Measurements from ENCODE around the gene CHURC1. TPM values are rescaled to one million over a fixed set of nuclear protein-coding genes. Genes with fewer than 3 reads are reported as not detected.

The CHURC1 gene
- total RNA-seq, 1 donor from 2014 or later = 31.9 TPM

DNA sequence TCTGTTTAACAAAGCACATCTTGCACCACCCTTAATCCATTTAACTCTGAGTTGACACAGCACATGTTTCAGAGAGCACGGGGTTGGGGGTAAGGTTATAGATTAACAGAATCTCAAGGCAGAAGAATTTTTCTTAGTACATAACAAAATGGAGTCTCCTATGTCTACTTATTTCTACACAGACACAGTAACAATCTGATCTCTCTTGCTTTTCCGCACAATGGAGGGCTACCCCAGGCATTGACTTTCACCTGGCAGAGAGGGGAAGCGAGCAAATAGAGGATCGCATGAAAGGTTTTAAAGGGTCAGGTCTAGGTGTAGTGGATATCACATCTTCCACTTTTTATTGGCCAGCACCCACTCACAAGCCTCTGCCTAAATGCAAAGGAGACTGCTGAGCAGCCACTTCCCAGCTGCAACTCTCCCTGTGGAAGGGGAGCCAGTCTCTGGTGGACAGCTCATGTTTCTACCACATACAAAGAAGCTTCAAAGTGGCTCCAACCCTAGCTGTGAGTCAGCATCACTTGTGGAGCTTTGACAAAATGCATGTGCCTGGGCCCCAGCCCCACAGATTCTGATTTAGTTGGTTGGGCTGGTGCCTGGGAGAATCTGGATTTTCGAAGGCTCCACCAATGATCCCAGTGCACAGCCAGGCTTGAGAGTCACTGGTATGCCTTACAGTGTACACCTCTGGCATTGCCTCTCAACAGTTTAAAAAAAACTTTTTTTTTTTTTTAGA lies 65.2 kb downstream of the CHURC1 start:
- TF ChIP-seq, protein P1, sequence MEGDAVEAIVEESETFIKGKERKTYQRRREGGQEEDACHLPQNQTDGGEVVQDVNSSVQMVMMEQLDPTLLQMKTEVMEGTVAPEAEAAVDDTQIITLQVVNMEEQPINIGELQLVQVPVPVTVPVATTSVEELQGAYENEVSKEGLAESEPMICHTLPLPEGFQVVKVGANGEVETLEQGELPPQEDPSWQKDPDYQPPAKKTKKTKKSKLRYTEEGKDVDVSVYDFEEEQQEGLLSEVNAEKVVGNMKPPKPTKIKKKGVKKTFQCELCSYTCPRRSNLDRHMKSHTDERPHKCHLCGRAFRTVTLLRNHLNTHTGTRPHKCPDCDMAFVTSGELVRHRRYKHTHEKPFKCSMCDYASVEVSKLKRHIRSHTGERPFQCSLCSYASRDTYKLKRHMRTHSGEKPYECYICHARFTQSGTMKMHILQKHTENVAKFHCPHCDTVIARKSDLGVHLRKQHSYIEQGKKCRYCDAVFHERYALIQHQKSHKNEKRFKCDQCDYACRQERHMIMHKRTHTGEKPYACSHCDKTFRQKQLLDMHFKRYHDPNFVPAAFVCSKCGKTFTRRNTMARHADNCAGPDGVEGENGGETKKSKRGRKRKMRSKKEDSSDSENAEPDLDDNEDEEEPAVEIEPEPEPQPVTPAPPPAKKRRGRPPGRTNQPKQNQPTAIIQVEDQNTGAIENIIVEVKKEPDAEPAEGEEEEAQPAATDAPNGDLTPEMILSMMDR (IDR thresholded peaks at IDR 0.05) = no peak
- H3K9me3 ChIP-seq = no peaks in the 10 kb centered on the region
- H3K36me3 ChIP-seq = no peaks in the 10 kb centered on the region
- DNase-seq (ENCODE audit: low spot score in 2 of 2) = no peak
- no peaks in the 10 kb centered on the region for H3K27me3 ChIP-seq
- intact Hi-C loops (cut with DNase I) = no loop called here
- no peak overlapping the region for H3K4me3 ChIP-seq
- H3K27ac ChIP-seq = no peak overlapping the region
- peaks cover 0 to 3% of the 10 kb centered on the region in 2 donors for H3K4me1 ChIP-seq

DNA sequence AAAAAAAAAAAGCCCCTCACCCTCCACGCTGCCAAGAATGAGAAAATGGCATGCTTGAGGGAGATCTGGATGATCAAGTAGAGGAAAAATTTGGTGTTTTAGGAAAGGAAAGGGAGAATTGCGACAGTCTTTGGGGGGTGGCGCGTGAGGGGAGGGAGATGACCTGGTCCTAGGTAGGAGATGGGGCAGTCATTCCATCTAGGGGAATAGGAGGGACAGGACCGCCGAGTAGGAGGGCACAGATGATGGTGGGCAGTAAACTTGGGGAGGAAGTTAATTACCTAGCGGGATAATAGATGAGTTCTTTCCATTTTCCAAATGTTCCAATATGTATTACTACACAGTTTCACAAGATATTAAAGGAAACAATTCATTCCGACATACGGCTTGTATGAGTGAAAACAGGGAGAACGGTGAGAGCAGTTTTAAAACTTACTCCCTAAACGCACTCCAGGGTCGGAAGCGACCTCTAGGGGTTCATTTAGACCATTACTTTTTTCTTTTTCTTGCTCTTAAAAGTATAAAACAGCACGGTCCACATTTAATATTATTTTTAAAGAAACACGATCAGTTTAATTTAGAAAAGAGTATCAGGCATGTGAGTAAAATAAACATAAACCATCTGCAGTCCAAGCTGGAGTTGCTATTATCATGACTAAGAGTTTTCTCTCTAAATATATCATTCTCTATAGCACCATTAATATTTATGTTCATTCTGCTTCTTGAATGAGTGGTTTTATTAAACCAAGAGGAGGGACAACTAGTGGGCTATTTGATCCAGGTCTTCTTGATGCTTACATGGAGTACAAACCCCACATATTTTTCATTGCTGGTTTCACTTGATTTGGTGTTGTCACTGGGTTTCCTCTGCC lies 69.4 kb downstream of the CHURC1 start:
- peak overlapping the region; percentile 21 to 41 for H3K4me3 ChIP-seq

More for the DNA sequence above, 69.4 kb downstream of the CHURC1 start:
- no peaks in the 10 kb centered on the region for H3K36me3 ChIP-seq
- TF ChIP-seq, protein P1 (IDR thresholded peaks at IDR 0.05) = peak; percentile 46 to 73 (median 58)
- no peak overlapping the region for H3K27ac ChIP-seq
- intact Hi-C loops (cut with DNase I) = loop anchor here (1.0 kb wide), 1 partner anchor 160 kb away; no protein-coding TSS in a partner anchor
- H3K27me3 ChIP-seq = no peaks in the 10 kb centered on the region
- no peak for DNase-seq (ENCODE audit: low spot score in 2 of 2)
- no peaks in the 10 kb centered on the region for H3K9me3 ChIP-seq
- H3K4me1 ChIP-seq = peaks cover 0 to 3% of the 10 kb centered on the region in 2 donors

Other genes starting within 250 kb of the CHURC1 start
- 134 TPM for gene PLEKHG3, start 210.0 kb upstream of the CHURC1 start, total RNA-seq
- 14.9 TPM for gene SPTB, start 34.5 kb upstream of the CHURC1 start, total RNA-seq
- not detected for gene GPX2, start 28.3 kb downstream of the CHURC1 start, total RNA-seq
- gene RAB15, start 57.9 kb downstream of the CHURC1 start, total RNA-seq = 1.6 TPM
- gene FNTB, start 72.4 kb downstream of the CHURC1 start, total RNA-seq = 13.9 TPM
- 26.8 TPM for gene MAX, start 188.1 kb downstream of the CHURC1 start, total RNA-seq